Measurements from ENCODE around the gene HOXB7.
A peak's percentile ranks its signal among the peaks of the same experiment; 100 is the strongest.

DNA sequence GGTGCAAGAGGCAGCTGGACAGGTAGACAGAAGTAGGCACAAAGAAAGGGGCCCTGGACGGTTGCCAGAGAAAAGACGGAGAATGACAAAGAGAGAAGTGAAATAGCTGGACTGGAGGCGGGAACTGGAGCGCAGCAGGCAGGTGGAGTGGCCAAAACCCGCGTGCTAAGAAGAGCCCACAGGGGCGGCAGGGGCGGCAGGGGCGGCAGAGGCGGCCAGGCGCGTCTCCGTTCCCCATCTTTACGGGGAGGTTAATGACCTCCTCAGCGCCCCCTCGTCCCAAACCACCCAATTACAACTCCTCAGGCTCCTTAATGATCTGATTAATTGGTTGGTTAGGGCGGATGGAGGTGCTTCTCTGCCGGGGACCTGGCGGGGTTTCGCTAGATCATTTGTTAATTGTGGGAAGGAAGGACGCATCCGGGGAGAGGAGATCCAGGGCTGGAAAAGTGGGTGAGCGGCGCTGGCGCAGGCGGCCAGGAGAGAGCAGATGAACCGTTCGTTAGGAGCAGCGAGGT lies 30.8 kb upstream of the HOXB7 start:
- TF ChIP-seq, protein P1, sequence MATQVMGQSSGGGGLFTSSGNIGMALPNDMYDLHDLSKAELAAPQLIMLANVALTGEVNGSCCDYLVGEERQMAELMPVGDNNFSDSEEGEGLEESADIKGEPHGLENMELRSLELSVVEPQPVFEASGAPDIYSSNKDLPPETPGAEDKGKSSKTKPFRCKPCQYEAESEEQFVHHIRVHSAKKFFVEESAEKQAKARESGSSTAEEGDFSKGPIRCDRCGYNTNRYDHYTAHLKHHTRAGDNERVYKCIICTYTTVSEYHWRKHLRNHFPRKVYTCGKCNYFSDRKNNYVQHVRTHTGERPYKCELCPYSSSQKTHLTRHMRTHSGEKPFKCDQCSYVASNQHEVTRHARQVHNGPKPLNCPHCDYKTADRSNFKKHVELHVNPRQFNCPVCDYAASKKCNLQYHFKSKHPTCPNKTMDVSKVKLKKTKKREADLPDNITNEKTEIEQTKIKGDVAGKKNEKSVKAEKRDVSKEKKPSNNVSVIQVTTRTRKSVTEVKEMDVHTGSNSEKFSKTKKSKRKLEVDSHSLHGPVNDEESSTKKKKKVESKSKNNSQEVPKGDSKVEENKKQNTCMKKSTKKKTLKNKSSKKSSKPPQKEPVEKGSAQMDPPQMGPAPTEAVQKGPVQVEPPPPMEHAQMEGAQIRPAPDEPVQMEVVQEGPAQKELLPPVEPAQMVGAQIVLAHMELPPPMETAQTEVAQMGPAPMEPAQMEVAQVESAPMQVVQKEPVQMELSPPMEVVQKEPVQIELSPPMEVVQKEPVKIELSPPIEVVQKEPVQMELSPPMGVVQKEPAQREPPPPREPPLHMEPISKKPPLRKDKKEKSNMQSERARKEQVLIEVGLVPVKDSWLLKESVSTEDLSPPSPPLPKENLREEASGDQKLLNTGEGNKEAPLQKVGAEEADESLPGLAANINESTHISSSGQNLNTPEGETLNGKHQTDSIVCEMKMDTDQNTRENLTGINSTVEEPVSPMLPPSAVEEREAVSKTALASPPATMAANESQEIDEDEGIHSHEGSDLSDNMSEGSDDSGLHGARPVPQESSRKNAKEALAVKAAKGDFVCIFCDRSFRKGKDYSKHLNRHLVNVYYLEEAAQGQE (IDR thresholded peaks at IDR 0.05; ENCODE audit: unreplicated experiment), result no peak
- TF ChIP-seq, protein P2, sequence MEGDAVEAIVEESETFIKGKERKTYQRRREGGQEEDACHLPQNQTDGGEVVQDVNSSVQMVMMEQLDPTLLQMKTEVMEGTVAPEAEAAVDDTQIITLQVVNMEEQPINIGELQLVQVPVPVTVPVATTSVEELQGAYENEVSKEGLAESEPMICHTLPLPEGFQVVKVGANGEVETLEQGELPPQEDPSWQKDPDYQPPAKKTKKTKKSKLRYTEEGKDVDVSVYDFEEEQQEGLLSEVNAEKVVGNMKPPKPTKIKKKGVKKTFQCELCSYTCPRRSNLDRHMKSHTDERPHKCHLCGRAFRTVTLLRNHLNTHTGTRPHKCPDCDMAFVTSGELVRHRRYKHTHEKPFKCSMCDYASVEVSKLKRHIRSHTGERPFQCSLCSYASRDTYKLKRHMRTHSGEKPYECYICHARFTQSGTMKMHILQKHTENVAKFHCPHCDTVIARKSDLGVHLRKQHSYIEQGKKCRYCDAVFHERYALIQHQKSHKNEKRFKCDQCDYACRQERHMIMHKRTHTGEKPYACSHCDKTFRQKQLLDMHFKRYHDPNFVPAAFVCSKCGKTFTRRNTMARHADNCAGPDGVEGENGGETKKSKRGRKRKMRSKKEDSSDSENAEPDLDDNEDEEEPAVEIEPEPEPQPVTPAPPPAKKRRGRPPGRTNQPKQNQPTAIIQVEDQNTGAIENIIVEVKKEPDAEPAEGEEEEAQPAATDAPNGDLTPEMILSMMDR (conservative IDR thresholded peaks at IDR 0.05; ENCODE audit: low read depth in 2 of 2), result peak; percentile 34 to 38; a peak in 3 of 4 replicates
- TF ChIP-seq EZH2 (IDR thresholded peaks at IDR 0.05; ENCODE audit: low read depth, unreplicated experiment), result peak; percentile 87
- no peak for TF ChIP-seq POLR2AphosphoS5 (IDR thresholded peaks at IDR 0.05; ENCODE audit: low read depth)
- no peak for TF ChIP-seq ZNF114 (CRISPR knock-in tag; IDR thresholded peaks at IDR 0.05)
- TF ChIP-seq STAT1 (IDR thresholded peaks at IDR 0.05; ENCODE audit: unreplicated experiment), result no peak

Data from GM23338 (cell line).